GM21360 (cell line): ENCODE measurements around the gene SLC39A11.

ENCODE experiments used
- ATAC-seq: cut with Tn5 transposase; IDR thresholded peaks from one replicate; pipeline ENCODE4 v1.9.1; 2021; ENCODE audit warnings: mild to moderate bottlenecking, moderate library complexity; ENCODE audit not compliant: unreplicated experiment

Gene SLC39A11

DNA sequence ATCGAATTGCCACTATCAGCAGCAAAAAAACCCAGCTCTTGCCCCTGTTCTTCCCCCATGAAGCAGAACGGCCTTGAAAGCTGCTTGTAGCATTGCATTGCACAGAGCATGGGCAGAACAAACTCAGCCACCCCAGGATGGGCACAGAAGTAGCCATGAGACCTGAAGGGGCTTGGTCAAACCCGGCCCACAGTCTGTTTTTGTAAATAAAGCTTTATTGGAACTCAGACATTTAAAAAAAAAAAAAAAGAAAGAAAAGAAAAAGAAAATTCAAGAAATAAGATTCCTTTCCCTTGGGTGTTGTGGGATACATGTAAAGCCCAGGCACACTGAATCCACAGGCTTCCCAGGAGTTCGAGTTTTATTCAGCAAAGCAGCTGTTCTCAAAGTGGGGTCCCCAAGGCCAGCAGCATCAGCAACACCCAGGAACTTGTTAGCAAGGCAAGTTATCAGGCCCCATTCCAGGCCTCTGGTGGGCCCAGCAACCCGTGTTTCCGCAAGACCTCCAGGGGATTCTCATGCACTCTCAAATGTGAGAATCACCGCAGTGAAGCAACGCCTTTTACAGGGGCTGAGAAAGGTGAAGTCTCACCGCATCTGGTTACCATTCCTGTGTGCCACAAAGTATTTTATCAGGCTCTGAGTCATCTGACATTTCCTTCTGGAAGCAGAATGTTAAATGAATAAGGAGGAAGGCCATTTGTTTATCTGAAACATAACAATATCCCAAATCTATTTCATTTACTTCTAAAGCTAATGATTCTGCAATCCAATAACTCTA, 108.2 kb downstream of the SLC39A11 start:
- no peak for ATAC-seq

DNA sequence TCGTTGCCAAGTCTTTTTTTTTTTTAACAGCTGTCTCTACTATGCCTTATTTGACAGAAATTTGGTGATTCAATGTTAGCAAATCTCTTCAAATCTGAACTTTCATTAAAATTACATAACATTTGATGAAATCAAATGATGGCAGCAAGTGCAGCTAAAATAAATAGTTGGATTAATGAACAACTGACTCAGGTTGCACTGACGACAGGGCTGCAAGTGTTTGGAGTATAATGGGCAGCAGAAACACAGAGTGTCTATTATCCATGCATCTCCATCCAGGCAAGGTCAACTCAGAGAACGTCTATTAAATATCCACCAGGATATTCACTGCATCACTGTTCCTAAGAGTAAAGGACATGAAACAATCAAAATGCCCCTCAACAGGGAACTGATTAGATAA, 109.8 kb downstream of the SLC39A11 start:
- ATAC-seq = no peak

DNA sequence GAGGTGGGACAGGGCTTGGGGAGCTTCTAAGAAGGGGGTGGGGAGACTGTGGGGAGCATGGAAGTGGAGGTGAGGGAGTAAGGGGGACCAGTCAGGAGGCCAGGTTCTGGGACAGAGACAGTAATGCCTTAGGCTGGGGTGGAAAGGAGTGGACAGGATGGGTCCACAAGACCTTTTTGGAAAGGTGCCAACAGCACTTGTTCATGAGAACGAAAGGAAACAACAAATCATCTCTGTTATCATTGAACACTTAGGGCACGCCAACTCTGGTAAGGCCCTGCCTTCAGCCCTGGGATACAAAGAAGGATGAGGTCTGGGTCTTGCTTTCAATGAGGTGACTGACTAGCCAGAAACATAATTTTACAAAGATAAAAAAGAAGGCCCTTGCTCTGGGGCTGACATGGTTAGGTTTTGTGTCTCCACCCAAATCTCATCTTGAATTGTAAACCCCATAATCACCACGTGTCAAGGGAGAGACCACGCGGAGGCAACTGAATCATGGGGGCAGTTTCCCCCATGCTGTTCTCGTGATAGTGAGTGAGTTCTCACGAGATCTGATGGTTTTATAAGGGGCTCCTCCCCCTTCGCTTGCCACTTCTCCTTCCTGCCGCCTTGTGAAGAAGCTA, 113.8 kb downstream of the SLC39A11 start:
- ATAC-seq = no peak

DNA sequence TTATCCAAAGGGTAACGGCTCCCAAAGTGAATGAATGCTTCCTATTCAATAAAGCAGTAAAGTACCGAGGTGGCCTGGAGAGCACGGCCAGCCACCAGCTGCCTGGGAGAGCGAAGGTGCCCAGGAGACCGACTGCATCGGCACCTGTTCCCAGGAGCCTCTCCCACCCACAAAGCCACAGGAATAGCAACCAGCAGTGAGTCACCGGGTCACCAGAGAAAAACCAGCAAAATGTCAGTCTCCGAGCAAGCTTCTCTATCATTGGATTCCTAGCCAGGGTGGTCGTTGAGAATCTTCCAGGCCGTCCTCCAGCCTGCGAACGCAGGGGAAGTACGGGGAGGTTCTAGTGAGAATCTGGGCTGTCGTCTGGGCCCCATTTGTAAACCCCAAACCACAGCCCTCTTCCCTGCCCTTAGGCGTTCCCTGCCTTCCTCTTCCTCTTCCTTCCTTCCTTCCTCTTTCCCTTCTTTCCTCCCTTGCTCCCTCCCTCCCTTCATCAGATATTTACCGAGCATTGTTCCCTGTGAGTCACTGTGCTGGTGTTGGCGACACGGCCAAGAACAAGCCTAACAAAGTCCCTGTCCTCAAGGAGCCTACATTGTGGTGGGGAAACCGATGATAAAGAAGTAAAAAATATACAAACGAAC, 114.6 kb downstream of the SLC39A11 start:
- ATAC-seq = no peak

DNA sequence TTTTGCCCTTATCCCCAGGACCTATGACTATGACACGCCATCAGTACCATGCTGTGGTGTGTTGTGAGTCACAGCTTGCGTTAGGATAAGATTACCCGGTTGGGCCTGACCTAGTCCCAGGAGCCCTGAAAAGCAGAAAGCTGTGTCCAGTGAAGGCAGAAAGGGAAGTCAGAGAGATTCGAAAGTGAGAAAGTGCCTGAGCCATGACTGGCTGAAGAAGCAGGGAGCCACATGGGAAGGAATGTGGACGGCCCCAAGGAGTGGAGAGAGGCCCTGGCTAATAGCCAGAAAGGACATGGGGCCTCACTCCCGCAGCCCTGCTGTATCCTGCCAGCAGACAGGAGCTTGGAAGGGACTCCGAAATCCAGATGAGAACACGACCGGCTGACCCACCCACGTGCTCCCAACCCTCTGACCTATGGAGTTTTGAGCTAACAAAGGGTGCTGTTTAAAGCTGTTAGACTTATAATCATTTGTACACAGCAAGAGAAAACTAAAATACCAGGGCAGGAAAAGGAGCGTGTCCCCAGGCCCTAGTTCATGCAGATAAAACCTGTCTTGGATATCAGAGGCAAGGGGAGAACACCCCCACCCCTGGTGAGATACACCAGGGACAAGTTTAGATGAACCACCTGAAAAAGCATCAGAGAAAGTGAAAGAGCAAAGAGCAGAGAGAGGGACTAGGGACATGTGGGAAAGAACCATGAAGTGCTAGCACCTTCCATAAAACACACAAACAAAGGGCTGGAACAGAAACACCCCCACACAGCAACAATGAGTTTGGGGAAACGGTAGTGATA, 115.3 kb downstream of the SLC39A11 start:
- ATAC-seq = peak; percentile 85

DNA sequence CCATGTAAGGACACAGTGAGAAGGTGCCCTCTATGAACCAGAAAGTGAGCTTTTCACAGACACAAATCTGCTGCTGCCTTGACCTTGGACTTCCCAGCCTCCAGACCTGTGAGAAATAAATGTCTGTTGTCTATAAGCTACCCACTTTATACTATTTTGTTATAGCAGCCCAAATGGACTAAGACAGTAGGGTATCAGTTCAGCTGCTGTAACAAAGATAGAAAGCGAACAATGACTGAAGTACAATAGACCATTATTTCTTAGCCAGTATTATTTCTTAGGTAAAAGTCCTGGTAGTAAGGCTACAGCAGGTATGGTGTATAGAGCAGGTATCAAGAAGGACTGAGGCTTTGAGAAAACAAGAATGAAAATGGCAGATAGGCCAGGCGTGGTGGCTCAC, 117.0 kb downstream of the SLC39A11 start:
- ATAC-seq = no peak

DNA sequence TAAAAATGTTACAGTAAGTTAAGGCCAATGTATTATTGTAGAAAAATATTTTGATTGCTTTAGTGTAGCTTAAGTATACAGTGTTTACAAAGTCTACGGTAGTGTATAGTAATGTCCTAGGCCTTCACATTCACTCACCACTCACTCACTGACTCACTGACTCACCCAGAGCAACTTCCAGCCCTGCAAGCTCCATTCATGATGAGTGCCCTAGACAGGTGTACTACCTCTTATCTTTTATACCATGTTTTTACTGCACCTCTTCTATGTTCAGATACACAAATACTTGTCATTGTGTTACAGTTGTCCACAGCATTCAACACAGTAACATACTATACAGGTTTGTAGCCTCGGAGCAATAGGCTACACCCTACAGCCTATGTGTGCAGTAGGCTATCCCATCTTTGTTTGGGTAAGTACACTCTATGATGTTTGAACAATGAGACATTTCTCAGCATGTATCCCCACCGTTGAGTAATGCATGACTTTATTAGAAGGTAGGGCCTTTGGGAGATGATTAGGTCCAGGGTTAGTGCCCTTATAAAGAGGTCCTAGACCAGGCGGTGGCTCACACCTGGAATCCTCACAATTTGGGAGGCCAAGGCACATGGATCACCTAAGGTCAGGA, 117.8 kb downstream of the SLC39A11 start:
- no peak for ATAC-seq

DNA sequence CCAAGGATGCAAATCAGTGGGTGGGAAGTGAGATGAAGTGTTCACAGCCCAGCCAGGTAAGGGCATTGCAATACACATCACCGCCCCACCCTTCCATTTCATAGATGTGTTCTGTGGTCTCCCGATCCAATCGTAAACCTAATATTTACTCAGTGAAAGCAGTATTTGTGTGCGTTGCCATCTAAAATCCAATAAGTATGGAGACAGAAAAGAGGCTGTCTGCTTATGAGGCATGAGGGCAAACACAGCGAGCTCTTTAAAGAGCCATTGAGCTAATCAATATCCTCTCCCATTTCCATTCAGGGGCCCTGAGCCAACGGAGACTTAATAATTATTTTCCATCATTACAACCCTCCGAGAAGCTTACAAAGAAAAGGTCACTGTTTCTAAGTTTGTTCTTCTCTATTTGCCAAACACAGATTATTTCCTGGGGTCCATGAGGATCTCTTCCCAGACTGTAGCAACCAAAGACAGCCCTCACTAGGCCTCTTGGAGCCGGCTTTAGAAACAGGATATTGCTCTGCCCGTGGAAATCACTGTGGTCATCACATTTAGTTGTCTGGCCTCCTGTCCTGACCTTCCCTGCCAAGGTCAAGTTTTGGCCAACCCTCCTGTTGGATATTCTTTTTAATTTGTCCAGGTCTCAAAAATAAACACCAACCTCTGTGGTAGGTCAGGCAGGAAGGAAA, 120.1 kb downstream of the SLC39A11 start:
- no peak for ATAC-seq

DNA sequence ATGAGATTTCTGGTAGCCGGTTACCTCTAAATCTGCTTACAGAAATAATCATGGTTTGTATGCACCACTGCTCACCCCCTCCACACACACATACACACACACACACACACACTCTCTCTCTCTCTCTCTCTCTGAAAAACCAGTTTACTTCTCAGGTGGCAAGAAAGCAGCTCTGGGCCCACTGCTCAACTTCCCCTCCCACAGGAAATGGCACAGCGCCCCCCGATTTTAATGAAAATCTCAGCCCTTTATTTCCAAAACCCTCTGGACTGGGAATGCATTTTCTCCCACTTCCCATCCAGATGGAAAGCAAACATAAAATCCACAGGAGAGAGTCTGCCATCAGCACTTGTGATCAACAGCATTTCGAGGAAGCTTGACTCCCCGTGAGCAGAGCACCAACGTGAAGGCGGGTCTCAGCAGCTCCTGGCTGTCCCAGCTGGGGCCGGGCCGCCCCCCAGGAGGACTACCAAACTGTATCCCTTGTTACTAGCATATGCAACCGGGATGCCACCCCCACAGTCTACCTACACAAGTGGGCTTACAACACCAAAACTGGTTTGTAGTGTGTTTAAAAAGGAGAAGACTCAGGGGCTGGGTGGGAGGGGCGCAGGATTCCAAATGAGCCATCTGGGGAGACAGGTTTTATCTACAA, 121.1 kb downstream of the SLC39A11 start:
- no peak for ATAC-seq

DNA sequence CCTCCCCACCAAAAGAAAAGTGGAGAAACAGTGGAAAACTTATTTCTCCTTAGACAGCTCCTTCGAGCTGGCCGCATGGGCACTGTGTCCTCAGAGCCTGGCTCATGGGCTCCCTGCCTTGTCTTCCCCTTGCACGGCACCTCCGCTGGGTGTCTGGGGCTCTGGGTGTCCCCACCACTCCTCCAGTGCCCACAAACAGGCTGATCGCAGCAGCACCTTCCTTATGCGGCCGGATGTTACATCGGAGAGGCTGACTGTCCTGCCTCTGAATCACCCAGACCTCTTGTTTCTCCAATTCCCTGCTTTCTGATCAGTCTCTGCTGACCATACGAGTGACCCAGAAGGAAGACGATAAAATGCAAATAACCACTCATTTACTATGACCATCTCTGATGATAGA, 121.7 kb downstream of the SLC39A11 start:
- no peak for ATAC-seq

DNA sequence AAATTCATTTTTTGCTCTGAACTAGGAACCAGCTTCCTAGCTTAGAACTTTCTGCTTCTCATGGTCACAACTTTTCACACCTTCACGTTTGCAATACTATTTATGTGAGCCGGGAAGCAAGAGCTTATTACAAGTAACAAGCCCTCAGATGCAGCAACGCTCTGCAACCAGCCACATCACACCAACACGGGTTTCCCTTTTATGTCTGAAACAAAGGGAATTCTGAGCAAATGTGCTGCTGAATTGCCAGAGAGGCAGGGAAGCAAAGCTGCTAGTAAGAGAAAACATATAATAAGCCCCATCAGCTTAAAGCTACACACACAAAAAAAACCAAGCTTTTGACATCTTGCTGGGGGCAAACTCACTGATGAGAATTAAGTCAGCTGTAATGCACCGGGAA, 122.2 kb downstream of the SLC39A11 start:
- ATAC-seq = no peak

DNA sequence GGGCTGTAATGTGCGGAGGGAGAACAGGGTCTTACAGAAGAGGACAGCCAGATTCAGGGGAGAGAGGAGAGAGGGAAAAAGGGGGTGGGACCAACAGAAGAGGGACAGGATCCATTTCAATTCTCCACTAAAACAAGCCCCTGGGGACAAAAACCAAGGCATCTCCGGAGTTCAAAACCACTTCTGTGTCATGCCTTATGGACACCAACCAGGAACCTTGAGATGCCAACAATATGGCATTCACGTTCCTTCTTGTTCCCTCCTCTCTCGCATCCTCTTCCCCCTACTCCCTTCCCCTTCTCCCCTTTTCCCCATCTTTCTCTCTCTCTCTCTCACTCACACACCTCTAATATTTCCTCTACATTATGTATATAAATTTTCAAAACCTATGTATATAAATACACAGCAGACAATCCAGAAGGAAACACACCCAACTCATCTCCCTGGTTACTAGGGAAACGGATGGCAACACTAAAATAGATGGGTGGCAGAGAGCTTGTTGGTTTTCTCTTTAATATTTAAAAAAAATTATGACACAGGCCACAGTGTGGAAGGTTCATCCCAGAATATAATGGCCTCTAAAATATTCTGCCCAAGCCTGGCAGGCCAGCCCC, 123.1 kb downstream of the SLC39A11 start:
- ATAC-seq = no peak

DNA sequence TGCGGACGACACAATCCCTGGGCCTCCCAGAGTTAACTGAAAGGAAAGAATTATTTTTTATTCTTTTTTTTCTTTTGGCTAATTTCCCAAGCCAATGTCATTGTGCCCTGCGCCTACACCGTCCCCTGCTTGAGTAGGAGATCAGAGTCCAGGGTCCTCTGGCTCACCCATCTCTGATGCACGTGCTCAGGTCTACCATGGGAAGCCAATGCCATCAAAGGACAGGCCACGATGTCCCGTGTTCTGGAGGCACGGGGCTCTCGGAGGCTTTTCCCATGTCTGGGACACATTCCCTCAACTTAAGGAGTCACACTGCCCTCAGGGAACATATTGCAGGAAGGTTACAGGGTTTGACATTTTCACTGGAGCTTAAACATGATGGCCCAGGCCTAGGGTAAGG, 123.7 kb downstream of the SLC39A11 start:
- ATAC-seq = no peak

DNA sequence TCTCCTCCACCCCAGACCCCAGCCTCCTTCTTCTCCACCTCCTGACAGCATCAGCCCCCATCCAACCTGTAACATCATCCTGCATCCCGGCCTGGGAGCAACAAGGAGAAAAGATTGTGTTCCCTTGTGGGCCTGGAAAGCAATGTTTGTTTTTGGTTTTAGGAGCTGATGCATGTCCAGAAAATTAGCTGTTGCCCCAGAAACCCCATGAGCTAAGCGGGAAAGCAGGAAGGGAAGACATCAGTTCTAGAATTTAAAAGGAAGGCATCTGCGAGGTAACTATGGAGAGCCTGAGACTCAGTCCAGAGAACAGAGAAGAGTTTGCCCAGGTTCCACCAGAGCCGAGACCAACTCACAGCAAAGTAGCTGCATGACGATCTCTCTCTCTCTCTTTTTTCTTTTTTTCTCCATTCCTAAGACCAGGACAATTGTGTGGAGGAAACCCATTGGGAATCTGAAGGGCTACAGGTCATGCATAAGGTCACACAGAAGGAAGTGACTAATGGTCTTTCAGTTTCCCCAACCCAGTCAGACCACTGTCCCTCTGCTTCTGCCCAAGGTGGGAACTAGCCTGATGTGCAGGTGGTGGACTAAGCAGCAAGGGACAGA, 124.4 kb downstream of the SLC39A11 start:
- ATAC-seq = no peak

DNA sequence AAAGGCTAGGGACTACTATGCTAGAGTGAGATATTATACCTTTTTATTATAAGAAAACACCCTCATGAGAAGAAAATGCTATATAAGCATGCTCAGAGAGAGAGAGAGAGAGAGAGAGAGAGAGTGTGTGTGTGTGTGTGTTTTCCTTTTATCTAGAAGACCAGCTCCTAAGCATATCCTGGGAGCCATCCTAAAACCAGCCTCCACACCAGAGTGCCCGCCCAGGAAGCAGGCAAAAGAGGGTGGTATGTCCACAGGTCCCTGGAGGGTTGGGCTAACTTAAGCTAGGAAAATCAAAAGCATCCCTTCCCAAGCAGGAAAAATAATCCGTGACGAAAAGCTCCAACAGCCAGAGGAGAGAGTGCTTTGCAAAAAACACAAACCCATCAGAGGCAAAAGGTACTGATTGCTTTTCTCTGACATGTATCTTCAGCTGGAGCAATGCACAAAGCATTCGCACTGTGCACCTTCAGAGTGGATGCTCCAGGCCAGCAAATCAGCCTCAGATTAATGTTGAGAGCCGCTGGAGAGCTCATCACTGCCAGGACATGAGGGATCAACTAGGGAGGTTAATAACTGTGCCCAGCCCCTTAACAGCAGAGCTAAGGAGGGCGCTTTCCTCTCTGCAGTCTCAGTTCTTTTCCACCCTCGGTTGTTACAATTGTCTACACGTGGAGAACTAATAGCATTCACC, 125.1 kb downstream of the SLC39A11 start:
- ATAC-seq = no peak

DNA sequence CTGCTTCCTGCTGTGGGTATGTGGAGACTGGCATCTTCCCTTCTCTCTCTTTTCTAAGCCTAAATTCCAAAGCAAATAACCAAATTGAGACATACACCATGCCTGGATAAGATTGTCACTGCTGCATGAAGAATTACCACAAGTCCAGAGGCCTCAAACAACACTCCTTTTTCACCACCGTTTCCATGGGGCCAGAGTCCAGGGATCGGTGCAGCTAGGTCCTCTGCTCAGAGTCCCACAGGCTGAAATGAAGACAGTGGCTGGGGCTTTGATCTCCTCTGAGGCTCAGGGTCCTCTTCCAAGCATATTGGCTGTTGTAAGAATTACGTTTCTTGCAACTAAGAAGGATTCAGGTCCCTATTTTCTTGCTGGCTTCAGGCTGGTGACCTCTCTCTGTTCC, 130.4 kb downstream of the SLC39A11 start:
- no peak for ATAC-seq

DNA sequence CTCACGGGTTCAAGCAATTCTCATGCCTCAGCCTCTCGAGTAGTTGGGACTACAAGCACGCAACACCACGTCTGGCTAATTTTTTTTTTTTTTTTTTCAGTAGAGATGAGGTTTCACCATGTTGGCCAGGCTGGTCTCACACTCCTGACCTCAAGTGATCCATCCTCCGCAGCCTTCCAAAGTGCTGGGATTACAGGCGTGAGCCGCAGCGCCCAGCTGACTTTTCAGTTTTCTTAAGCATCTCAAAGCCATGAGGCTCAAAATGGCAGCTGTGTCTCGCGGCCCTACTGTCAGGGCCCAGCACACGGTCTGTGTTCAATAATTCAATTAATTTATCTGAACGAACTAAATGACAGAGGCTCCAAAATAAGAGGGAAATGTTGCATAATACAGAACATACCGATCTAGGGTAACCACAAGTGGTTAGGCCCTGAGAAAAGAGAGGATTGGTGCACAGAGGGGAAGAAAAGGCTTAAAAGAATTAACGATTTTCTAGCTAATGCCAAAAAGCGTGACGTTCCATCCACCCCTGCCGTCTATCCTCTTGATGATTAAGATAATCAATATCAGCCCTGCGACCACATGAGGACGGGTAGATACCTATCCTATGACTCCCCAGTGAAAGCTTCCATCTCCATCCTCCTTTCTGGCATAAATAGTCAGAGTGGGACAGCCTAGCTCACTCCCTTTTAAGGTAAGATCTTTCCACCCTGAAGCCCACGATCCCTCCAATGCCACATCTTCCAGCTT, 136.9 kb downstream of the SLC39A11 start:
- ATAC-seq = no peak

DNA sequence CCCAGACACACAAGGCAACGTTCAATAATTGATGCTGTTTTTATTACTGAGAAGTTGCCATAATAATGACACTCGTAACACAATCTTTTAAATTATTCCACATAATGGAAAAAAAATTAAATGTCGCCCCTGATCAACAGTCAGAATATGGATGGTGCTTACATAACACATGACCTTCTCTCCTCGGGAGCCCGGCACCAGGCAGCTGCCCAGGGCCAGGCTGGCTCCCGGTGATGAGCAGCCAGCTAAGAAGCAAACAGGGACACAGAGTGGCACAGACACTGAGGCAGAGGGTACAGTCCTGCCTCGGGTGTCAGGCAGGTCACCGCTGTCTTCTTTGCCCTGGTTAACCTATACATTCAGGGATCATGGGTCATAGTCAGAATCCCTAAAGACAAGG, 137.9 kb downstream of the SLC39A11 start:
- no peak for ATAC-seq
